ENCODE measurements around the gene P2RX3.
"Not testable (repeated sequence)": the region's sequence is repeated elsewhere in the genome, so short reads cannot be mapped to it uniquely, and the experiment has no call there.

The P2RX3 gene

GRCh38 chr11:57338142-57338541, at the start of gene P2RX3:
TSS of gene P2RX3 (plus strand) at chr11:57338352. CDS start at chr11:57338551, 199 bp downstream.
- no peak for DNase-seq (ENCODE audit: low read depth, low spot score)

- no peak for DNase-seq (ENCODE audit: low read depth, low spot score)
Measured at GRCh38 chr11:57288771-57289579, 49.2 kb upstream of the P2RX3 start.

GRCh38 chr11:57290288-57290687, 47.9 kb upstream of the P2RX3 start:
- DNase-seq (ENCODE audit: low read depth, low spot score), result no peak

GRCh38 chr11:57294225-57295131, 43.7 kb upstream of the P2RX3 start:
- DNase-seq (ENCODE audit: low read depth, low spot score), result no peak

- DNase-seq (ENCODE audit: low read depth, low spot score), result not testable (repeated sequence)
Measured at GRCh38 chr11:57296205-57296604, 41.9 kb upstream of the P2RX3 start.

GRCh38 chr11:57297221-57297620, 40.9 kb upstream of the P2RX3 start:
- DNase-seq (ENCODE audit: low read depth, low spot score), result no peak

- no peak for DNase-seq (ENCODE audit: low read depth, low spot score)
Measured at GRCh38 chr11:57299150-57299737, 38.9 kb upstream of the P2RX3 start.

GRCh38 chr11:57300785-57301184, 37.4 kb upstream of the P2RX3 start:
- no peak for DNase-seq (ENCODE audit: low read depth, low spot score)

- no peak for DNase-seq (ENCODE audit: low read depth, low spot score)
Measured at GRCh38 chr11:57301711-57302423, 36.3 kb upstream of the P2RX3 start.

GRCh38 chr11:57302489-57302888, 35.7 kb upstream of the P2RX3 start:
- no peak for DNase-seq (ENCODE audit: low read depth, low spot score)

GRCh38 chr11:57303280-57303989, 34.7 kb upstream of the P2RX3 start:
- DNase-seq (ENCODE audit: low read depth, low spot score), result no peak

- DNase-seq (ENCODE audit: low read depth, low spot score), result no peak
Measured at GRCh38 chr11:57303990-57304579, 34.1 kb upstream of the P2RX3 start.

GRCh38 chr11:57305523-57305922, 32.6 kb upstream of the P2RX3 start:
- no peak for DNase-seq (ENCODE audit: low read depth, low spot score)

GRCh38 chr11:57306161-57306876, 31.8 kb upstream of the P2RX3 start:
- no peak for DNase-seq (ENCODE audit: low read depth, low spot score)

GRCh38 chr11:57306940-57307565, 31.1 kb upstream of the P2RX3 start:
- DNase-seq (ENCODE audit: low read depth, low spot score), result no peak

GRCh38 chr11:57307666-57308270, 30.4 kb upstream of the P2RX3 start:
- DNase-seq (ENCODE audit: low read depth, low spot score), result no peak

- DNase-seq (ENCODE audit: low read depth, low spot score), result no peak
Measured at GRCh38 chr11:57308426-57309060, 29.6 kb upstream of the P2RX3 start.
